Measurements from ENCODE around the gene INSYN2B. TPM values are rescaled to one million over a fixed set of nuclear protein-coding genes. Genes with fewer than 3 reads are reported as not detected.

INSYN2B gene
- total and polyA plus RNA-seq, 2 experiments from 2014 or later = not detected

DNA sequence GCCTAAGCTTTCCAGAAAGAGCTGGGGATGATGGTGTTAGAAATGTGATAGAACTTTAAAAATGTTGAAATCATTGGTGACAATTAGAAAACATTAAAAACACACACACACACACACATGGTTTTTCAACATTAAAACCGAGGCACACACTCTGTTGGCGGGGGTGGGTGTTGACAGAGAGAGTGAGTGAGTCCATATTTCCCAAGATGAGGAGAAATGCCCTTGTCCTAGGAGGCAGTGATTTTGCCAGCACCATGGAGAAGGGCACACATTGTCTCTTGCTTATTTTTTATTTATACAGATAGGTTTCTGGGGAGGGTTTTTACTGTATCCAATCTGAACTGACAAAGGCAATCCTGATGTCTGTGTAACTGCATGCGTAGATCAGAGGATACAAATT is 152.5 kb downstream of the INSYN2B start:
- Histone ChIP-seq H3K4me3 (no peak overlapping the region), H3K36me3 (ENCODE audit: insufficient read depth) (no peaks in the 10 kb centered on the region), H3K79me2 (replicated peaks; ENCODE audit: insufficient read depth) (no peaks in the 10 kb centered on the region), H3F3A (replicated peaks; ENCODE audit: low read depth) (no peaks in the 10 kb centered on the region), H4K20me1 (replicated peaks; ENCODE audit: insufficient read depth) (no peaks in the 10 kb centered on the region), H3K27me3 (ENCODE audit: insufficient read depth) (no peaks in the 10 kb centered on the region), H3K4me1 (ENCODE audit: insufficient read depth) (peaks cover 6% of the 10 kb centered on the region; the same call in 1 of the 2 replicates), H2AFZ (no peak overlapping the region), H3K4me2 (no peak overlapping the region), H3K9me2 (ENCODE audit: insufficient read depth) (no peaks in the 10 kb centered on the region), H3K27ac (ENCODE audit: low read depth) (no peak overlapping the region)
- Mint-ChIP-seq H3K27ac (no peak overlapping the region), H3K36me3 (ENCODE audit: low read depth) (no peaks in the 10 kb centered on the region), H3K9me3 (peaks cover 15% of the 10 kb centered on the region; the same call in 2 of the 3 replicates), H3K4me1 (peaks cover 7% of the 10 kb centered on the region), H3K4me3 (no peak overlapping the region), H3K27me3 (ENCODE audit: insufficient read depth, low read depth, poor library complexity) (peaks cover 2% of the 10 kb centered on the region)
- ATAC-seq = no peak
- DNase-seq (ENCODE audit: low spot score) = no peak
- TF ChIP-seq, protein P1, sequence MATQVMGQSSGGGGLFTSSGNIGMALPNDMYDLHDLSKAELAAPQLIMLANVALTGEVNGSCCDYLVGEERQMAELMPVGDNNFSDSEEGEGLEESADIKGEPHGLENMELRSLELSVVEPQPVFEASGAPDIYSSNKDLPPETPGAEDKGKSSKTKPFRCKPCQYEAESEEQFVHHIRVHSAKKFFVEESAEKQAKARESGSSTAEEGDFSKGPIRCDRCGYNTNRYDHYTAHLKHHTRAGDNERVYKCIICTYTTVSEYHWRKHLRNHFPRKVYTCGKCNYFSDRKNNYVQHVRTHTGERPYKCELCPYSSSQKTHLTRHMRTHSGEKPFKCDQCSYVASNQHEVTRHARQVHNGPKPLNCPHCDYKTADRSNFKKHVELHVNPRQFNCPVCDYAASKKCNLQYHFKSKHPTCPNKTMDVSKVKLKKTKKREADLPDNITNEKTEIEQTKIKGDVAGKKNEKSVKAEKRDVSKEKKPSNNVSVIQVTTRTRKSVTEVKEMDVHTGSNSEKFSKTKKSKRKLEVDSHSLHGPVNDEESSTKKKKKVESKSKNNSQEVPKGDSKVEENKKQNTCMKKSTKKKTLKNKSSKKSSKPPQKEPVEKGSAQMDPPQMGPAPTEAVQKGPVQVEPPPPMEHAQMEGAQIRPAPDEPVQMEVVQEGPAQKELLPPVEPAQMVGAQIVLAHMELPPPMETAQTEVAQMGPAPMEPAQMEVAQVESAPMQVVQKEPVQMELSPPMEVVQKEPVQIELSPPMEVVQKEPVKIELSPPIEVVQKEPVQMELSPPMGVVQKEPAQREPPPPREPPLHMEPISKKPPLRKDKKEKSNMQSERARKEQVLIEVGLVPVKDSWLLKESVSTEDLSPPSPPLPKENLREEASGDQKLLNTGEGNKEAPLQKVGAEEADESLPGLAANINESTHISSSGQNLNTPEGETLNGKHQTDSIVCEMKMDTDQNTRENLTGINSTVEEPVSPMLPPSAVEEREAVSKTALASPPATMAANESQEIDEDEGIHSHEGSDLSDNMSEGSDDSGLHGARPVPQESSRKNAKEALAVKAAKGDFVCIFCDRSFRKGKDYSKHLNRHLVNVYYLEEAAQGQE (IDR thresholded peaks at IDR 0.05; ENCODE audit: unreplicated experiment) = peak; percentile 40
- no peak for TF ChIP-seq EZH2 (IDR thresholded peaks at IDR 0.05; ENCODE audit: low read depth, unreplicated experiment)

DNA sequence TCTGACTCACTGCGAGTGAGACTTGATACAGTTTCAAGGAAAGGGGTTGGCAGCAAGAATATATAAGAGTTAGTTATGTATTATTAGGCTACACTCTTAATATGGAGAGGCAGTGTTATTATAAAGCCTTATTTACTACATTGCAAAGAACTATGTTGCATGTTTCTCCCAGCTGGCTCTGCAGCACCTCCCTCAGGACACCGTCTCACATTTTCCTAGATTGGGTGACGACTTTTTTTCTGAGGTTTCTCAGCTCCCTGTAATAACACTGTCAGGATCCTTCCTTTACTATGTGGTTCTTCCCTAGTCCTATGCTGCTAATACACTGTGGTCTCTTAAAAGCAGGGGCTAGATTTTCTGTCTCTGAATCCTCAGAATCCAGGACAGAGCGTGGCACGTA is 153.7 kb downstream of the INSYN2B start:
- no peak overlapping the region for H3K4me3 Mint-ChIP-seq
- no peaks in the 10 kb centered on the region for H3K36me3 ChIP-seq (ENCODE audit: insufficient read depth)
- H3F3A ChIP-seq (replicated peaks; ENCODE audit: low read depth) = no peaks in the 10 kb centered on the region
- peaks cover 2% of the 10 kb centered on the region for H3K27me3 Mint-ChIP-seq (ENCODE audit: insufficient read depth, low read depth, poor library complexity)
- peaks cover 15% of the 10 kb centered on the region; the same call in 2 of the 3 replicates for H3K9me3 Mint-ChIP-seq
- H3K36me3 Mint-ChIP-seq (ENCODE audit: low read depth) = no peaks in the 10 kb centered on the region
- no peak overlapping the region for H2AFZ ChIP-seq
- H3K4me1 Mint-ChIP-seq = peaks cover 7% of the 10 kb centered on the region
- H3K27ac Mint-ChIP-seq = no peak overlapping the region
- no peak for TF ChIP-seq NANOG (IDR thresholded peaks at IDR 0.05; ENCODE audit: borderline replicate concordance)
- TF ChIP-seq, protein P2, sequence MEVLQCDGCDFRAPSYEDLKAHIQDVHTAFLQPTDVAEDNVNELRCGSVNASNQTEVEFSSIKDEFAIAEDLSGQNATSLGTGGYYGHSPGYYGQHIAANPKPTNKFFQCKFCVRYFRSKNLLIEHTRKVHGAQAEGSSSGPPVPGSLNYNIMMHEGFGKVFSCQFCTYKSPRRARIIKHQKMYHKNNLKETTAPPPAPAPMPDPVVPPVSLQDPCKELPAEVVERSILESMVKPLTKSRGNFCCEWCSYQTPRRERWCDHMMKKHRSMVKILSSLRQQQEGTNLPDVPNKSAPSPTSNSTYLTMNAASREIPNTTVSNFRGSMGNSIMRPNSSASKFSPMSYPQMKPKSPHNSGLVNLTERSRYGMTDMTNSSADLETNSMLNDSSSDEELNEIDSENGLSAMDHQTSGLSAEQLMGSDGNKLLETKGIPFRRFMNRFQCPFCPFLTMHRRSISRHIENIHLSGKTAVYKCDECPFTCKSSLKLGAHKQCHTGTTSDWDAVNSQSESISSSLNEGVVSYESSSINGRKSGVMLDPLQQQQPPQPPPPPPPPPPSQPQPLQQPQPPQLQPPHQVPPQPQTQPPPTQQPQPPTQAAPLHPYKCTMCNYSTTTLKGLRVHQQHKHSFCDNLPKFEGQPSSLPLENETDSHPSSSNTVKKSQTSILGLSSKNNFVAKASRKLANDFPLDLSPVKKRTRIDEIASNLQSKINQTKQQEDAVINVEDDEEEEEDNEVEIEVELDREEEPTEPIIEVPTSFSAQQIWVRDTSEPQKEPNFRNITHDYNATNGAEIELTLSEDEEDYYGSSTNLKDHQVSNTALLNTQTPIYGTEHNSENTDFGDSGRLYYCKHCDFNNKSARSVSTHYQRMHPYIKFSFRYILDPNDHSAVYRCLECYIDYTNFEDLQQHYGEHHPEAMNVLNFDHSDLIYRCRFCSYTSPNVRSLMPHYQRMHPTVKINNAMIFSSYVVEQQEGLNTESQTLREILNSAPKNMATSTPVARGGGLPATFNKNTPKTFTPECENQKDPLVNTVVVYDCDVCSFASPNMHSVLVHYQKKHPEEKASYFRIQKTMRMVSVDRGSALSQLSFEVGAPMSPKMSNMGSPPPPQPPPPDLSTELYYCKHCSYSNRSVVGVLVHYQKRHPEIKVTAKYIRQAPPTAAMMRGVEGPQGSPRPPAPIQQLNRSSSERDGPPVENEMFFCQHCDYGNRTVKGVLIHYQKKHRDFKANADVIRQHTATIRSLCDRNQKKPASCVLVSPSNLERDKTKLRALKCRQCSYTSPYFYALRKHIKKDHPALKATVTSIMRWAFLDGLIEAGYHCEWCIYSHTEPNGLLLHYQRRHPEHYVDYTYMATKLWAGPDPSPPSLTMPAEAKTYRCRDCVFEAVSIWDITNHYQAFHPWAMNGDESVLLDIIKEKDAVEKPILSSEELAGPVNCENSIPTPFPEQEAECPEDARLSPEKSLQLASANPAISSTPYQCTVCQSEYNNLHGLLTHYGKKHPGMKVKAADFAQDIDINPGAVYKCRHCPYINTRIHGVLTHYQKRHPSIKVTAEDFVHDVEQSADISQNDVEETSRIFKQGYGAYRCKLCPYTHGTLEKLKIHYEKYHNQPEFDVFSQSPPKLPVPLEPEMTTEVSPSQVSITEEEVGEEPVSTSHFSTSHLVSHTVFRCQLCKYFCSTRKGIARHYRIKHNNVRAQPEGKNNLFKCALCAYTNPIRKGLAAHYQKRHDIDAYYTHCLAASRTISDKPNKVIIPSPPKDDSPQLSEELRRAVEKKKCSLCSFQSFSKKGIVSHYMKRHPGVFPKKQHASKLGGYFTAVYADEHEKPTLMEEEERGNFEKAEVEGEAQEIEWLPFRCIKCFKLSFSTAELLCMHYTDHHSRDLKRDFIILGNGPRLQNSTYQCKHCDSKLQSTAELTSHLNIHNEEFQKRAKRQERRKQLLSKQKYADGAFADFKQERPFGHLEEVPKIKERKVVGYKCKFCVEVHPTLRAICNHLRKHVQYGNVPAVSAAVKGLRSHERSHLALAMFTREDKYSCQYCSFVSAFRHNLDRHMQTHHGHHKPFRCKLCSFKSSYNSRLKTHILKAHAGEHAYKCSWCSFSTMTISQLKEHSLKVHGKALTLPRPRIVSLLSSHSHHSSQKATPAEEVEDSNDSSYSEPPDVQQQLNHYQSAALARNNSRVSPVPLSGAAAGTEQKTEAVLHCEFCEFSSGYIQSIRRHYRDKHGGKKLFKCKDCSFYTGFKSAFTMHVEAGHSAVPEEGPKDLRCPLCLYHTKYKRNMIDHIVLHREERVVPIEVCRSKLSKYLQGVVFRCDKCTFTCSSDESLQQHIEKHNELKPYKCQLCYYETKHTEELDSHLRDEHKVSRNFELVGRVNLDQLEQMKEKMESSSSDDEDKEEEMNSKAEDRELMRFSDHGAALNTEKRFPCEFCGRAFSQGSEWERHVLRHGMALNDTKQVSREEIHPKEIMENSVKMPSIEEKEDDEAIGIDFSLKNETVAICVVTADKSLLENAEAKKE (CRISPR knock-in tag; IDR thresholded peaks at IDR 0.05) = no peak
- TF ChIP-seq EZH2phosphoT487 (IDR thresholded peaks at IDR 0.05; ENCODE audit: unreplicated experiment) = no peak
- no peak for TF ChIP-seq JUNB (IDR thresholded peaks at IDR 0.05; ENCODE audit: unreplicated experiment)
- TF ChIP-seq STAT1 (IDR thresholded peaks at IDR 0.05; ENCODE audit: unreplicated experiment) = no peak
- TF ChIP-seq, protein P3, sequence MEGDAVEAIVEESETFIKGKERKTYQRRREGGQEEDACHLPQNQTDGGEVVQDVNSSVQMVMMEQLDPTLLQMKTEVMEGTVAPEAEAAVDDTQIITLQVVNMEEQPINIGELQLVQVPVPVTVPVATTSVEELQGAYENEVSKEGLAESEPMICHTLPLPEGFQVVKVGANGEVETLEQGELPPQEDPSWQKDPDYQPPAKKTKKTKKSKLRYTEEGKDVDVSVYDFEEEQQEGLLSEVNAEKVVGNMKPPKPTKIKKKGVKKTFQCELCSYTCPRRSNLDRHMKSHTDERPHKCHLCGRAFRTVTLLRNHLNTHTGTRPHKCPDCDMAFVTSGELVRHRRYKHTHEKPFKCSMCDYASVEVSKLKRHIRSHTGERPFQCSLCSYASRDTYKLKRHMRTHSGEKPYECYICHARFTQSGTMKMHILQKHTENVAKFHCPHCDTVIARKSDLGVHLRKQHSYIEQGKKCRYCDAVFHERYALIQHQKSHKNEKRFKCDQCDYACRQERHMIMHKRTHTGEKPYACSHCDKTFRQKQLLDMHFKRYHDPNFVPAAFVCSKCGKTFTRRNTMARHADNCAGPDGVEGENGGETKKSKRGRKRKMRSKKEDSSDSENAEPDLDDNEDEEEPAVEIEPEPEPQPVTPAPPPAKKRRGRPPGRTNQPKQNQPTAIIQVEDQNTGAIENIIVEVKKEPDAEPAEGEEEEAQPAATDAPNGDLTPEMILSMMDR (conservative IDR thresholded peaks at IDR 0.05; ENCODE audit: low read depth in 2 of 2) = peak; percentile 57 to 78
- TF ChIP-seq ZNF331 (CRISPR knock-in tag; IDR thresholded peaks at IDR 0.05; ENCODE audit: low read depth) = no peak
- TF ChIP-seq ZNF114 (CRISPR knock-in tag; IDR thresholded peaks at IDR 0.05) = no peak
- peaks cover 6% of the 10 kb centered on the region; the same call in 1 of the 2 replicates for H3K4me1 ChIP-seq (ENCODE audit: insufficient read depth)
- H3K9me2 ChIP-seq (ENCODE audit: insufficient read depth) = no peaks in the 10 kb centered on the region
- H3K79me2 ChIP-seq (replicated peaks; ENCODE audit: insufficient read depth) = no peaks in the 10 kb centered on the region
- ATAC-seq (peak; percentile 82), DNase-seq (ENCODE audit: low spot score) (peak; percentile 59)
- H3K4me2 ChIP-seq = no peak overlapping the region
- no peaks in the 10 kb centered on the region for H4K20me1 ChIP-seq (replicated peaks; ENCODE audit: insufficient read depth)
- no peak overlapping the region for H3K4me3 ChIP-seq
- no peaks in the 10 kb centered on the region for H3K27me3 ChIP-seq (ENCODE audit: insufficient read depth)
- no peak overlapping the region for H3K27ac ChIP-seq (ENCODE audit: low read depth)
